Amniotic stem cell (primary cell): ENCODE data around the gene BOD1L2.

Experiments
- DNase-seq: peaks from one replicate; lab custom pipeline; 2025; lab: John Stamatoyannopoulos, UW

Gene BOD1L2

GRCh38 chr18:57146956-57147636 lies at the start of gene BOD1L2:
Gene BOD1L2 (plus strand): TSS chr18:57147087. CDS start chr18:57147313, 226 bp downstream.
- no peak for DNase-seq

DNA sequence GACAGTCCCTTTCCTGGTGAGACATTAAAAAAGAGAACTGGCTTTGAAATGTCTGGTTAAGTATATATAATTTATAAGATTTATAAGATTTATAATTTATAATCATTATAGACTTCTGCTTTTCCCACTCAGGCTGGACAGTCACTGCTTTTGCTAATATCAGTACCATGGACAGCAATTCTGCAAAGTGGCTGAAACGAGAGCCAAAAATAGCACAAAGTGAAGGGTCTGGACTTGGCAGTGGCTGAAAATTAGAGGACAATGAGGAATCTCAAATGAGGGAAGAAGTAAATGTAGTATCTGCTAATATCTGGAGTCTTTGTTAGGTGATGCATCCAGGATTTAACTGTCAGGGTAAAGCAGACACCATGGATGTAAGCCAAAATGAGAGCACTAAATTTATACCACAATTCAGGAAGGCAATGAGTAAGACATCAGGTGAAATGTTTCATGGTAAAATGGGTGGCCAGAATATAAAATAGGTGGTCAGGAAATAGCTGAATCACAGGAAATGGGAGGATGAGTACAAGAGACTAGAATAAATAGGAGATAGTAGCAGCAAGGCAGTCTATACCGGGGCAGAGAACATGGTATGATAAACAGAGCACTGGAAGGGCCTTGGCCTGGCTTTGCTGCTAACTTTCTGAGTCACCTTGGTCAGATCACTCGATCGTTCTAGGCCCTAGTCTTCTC lies 39.6 kb upstream of the BOD1L2 start:
- peak; percentile 14 for DNase-seq

DNA sequence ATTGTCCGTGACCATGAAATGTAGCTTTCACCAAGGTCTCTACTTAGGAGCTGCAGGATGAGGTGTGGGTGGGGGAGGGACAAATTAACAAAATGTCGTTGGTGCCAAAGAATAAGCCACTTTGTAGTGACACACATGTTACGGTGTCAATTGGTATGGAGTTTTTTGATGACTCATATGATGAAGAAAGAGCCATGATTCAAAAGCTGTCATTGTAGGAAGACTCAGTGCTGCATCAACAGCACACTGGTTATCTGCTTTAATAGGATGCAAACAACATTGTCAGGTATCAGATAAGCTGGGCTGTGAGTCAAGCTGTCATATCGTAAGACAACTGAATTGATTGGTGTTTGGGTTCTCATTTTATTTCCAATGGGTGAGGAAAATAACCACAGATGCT lies 36.6 kb upstream of the BOD1L2 start:
- no peak for DNase-seq

GRCh38 chr18:57113799-57114420 lies 33.0 kb upstream of the BOD1L2 start:
- DNase-seq: no peak

DNA sequence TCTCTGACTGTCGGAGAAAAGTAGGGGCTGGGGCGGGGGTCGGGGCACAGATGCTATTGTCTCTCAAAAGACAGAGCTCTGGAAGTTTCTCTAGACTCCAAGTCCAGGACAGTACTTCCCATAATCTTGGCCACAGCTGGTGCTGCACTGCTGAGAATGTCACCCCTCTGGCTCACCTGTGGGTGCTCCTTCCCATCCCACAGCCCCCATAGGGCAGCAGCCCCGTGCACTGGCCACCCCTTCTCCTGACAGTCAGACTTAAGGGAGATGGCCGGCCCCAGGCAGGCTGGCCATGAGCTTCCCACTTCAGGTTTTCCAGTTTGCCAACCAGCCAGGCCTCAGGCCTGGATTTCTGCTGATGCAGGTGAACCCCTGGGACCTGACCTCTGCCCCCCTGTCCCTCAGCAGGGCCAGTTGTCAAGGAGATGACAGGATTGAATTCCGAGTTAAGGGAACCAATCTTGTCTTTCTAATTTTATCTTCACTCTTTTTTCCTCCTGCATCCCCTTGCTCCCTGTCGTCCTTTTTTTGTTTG lies 30.2 kb upstream of the BOD1L2 start:
- no peak for DNase-seq

- DNase-seq: no peak
Measured at GRCh38 chr18:57121542-57122112, 25.3 kb upstream of the BOD1L2 start.

- DNase-seq: no peak
Measured at GRCh38 chr18:57122936-57123510, 23.9 kb upstream of the BOD1L2 start.

GRCh38 chr18:57125627-57126026 lies 21.3 kb upstream of the BOD1L2 start:
- DNase-seq: no peak

DNA sequence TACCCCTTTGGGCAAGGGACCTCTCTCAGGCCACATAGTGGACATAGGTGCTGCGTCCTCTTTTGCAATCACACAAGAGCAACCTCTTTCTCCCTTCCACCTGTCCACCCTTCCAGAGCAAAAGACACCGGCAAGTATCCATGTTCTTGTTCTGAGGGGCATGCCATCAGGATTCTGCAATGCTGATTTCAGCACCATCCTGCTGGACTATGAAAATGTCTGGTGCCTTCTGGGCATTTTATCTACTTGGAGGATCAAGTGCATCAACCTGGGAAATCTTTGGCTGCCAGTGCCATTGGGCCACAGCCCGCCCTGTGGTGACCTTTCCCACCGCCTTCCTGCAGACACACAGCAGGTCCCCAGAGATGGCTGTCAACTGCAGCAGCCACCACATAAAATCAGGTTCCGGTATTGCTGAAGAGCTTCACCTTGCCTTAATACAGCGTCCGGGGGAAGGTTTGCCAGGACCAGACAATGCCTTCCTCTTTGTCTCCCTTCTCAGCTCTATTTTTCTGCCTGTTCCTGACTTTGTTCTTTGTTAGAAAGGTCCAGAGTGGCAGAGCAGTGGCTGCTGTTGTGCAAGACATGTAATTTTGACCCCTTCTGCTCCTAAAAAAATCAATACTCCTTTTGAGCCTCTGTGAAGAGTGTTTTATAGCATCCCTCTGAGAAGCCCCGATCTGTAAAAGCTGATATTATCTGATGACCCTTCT lies 18.5 kb upstream of the BOD1L2 start:
- DNase-seq: no peak

GRCh38 chr18:57131101-57131500 lies 15.8 kb upstream of the BOD1L2 start:
- no peak for DNase-seq

DNA sequence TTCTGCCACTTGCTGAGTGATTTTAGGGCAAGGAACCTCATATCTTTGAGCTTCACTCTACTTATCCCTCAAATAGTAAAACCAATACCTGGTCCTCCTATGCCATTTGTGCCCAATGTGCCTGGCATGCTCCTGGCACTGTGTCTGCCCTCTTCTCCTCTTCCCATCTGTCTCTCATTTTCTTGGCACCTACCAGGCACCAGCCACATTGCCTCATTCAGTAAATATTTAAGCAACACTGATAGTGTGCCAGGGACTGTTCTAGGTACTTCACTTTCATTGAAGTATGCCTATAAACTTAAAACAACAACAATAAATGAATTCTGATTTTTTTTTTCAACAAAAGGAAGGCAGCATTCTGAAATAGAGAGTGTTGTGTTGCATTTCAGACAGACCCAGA lies 15.1 kb upstream of the BOD1L2 start:
- DNase-seq: no peak

- DNase-seq: no peak
Measured at GRCh38 chr18:57134618-57135135, 12.2 kb upstream of the BOD1L2 start.

DNA sequence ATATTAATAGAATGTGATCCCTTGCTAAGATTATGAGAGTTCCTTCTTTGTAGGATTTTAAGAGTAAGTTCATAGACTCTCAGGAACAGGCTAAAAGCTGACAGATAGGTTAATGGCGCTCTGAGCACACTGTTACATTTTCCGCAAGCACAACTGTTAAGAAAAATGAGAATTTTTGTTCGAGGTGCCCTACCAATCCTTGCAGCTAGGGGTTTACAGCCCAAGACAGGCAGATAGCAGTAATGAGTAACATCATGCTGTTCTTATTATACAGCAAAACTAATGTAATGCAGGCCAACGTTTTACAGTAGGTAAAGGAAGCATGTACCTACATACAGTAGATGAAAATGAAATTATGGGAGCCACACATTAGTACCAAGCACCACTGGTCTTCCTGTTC lies 11.2 kb upstream of the BOD1L2 start:
- no peak for DNase-seq

- no peak for DNase-seq
Measured at GRCh38 chr18:57137847-57138246, 9.0 kb upstream of the BOD1L2 start.

GRCh38 chr18:57141208-57142129 lies 5.4 kb upstream of the BOD1L2 start:
- DNase-seq: no peak

- DNase-seq: no peak
Measured at GRCh38 chr18:57142324-57142723, 4.6 kb upstream of the BOD1L2 start.

GRCh38 chr18:57143265-57143664 lies 3.6 kb upstream of the BOD1L2 start:
- no peak for DNase-seq

- no peak for DNase-seq
Measured at GRCh38 chr18:57148263-57148662, 1.4 kb downstream of the BOD1L2 start.

GRCh38 chr18:57149051-57149450 lies 2.2 kb downstream of the BOD1L2 start:
- no peak for DNase-seq

- no peak for DNase-seq
Measured at GRCh38 chr18:57149531-57149930, 2.6 kb downstream of the BOD1L2 start.
